HT-29 (cell line): Measurements from ENCODE around the gene GREB1. TPM values are rescaled to one million over a fixed set of nuclear protein-coding genes. Genes with fewer than 3 reads are reported as not detected.

Experiments
- DNase-seq: peaks from one replicate; pipeline ENCODE4 v3.0.0-alpha.2; 2015; ENCODE audit warnings: low spot score
- total RNA-seq: library from RNA; depleted of rRNA; stranded (reverse); fragments of >200 nt; shearing (Covaris generic); gene quantifications from 2 replicates; pipeline ENCODE4 v1.2.3, GENCODE V29; 2014; rRNA removed

GREB1 gene
- total RNA-seq, result 0.03 TPM in 1 of 2 replicates, not detected in the other

GRCh38 chr2:11533278-11534070 lies at the start of gene GREB1:
TSS of gene GREB1 (plus strand) at chr2:11534045. CDS start at chr2:11556615, 22,570 bp downstream.
- no peak for DNase-seq

GRCh38 chr2:11488809-11489208 lies 45.0 kb upstream of the GREB1 start:
- no peak for DNase-seq

- no peak for DNase-seq
These were observed 43.7 kb upstream of the GREB1 start for GRCh38 chr2:11490194-11490593.

- DNase-seq, result no peak
These were observed 42.4 kb upstream of the GREB1 start for GRCh38 chr2:11491348-11491933.

GRCh38 chr2:11492244-11492643 lies 41.6 kb upstream of the GREB1 start:
- no peak for DNase-seq

GRCh38 chr2:11492720-11493119 lies 41.1 kb upstream of the GREB1 start:
- no peak for DNase-seq

GRCh38 chr2:11493282-11493681 lies 40.6 kb upstream of the GREB1 start:
- no peak for DNase-seq

GRCh38 chr2:11494310-11494709 lies 39.5 kb upstream of the GREB1 start:
- DNase-seq, result no peak

- DNase-seq, result no peak
These were observed 37.8 kb upstream of the GREB1 start for GRCh38 chr2:11495844-11496681.

GRCh38 chr2:11498543-11499034 lies 35.3 kb upstream of the GREB1 start:
- DNase-seq, result peak; percentile 49

- DNase-seq, result no peak
These were observed 34.6 kb upstream of the GREB1 start for GRCh38 chr2:11499081-11499743.

GRCh38 chr2:11500702-11501303 lies 33.0 kb upstream of the GREB1 start:
- DNase-seq, result no peak

- DNase-seq, result no peak
These were observed 31.0 kb upstream of the GREB1 start for GRCh38 chr2:11502740-11503292.

GRCh38 chr2:11503354-11503927 lies 30.4 kb upstream of the GREB1 start:
- DNase-seq, result no peak

GRCh38 chr2:11505652-11506610 lies 27.9 kb upstream of the GREB1 start:
- DNase-seq, result no peak

GRCh38 chr2:11506611-11506969 lies 27.3 kb upstream of the GREB1 start:
- DNase-seq, result no peak

- no peak for DNase-seq
These were observed 26.3 kb upstream of the GREB1 start for GRCh38 chr2:11507517-11507916.

GRCh38 chr2:11508279-11508678 lies 25.6 kb upstream of the GREB1 start:
- DNase-seq, result no peak

GRCh38 chr2:11509657-11510360 lies 24.0 kb upstream of the GREB1 start:
- DNase-seq, result no peak
